HL-60 (cell line): ENCODE data around the gene KAT2B.

Experiments
- DNase-seq, 2 experiments: peaks; one replicate each; pipeline ENCODE4 v3.0.0-alpha.2; 2010 to 2020; ENCODE audit warnings: low read depth in 1 of 2, low spot score in 1 of 2
- H3K27ac ChIP-seq: fragments of 250-450 bp; sonication (Bioruptor Pico); replicated peaks from 2 replicates; pipeline ENCODE4 v1.5.1; 2020; ENCODE audit warnings: mild to moderate bottlenecking, moderate library complexity
- H3K27me3 ChIP-seq: fragments of 250-450 bp; sonication (Bioruptor Pico); 2 replicates; pipeline ENCODE4 v1.5.1; 2021; ENCODE audit warnings: mild to moderate bottlenecking, moderate library complexity; ENCODE audit not compliant: insufficient read depth, poor library complexity, severe bottlenecking
- H3K4me3 ChIP-seq: replicated peaks from 2 replicates; pipeline ENCODE4 v1.5.1; 2011; ENCODE audit warnings: mild to moderate bottlenecking, control low read depth, low read length; ENCODE audit not compliant: insufficient read depth
- CTCF ChIP-seq: IDR thresholded peaks from one replicate; pipeline ENCODE4 v1.5.1; 2011; ENCODE audit warnings: low read length, control low read depth, inconsistent platforms; ENCODE audit not compliant: insufficient read depth
- GABPA ChIP-seq: IDR thresholded peaks from 2 replicates; pipeline ENCODE4 v1.6.1; 2012; ENCODE audit warnings: low read depth
- POLR2AphosphoS5 ChIP-seq: IDR thresholded peaks from 2 replicates; pipeline ENCODE4 v1.6.1; 2012; ENCODE audit warnings: low read depth
- REST ChIP-seq: IDR thresholded peaks from 2 replicates; pipeline ENCODE4 v1.6.1; 2012; ENCODE audit warnings: low read depth; ENCODE audit not compliant: insufficient replicate concordance
- SPI1 ChIP-seq: IDR thresholded peaks from 2 replicates; pipeline ENCODE4 v1.6.1; 2012; ENCODE audit warnings: low read depth, mild to moderate bottlenecking, borderline replicate concordance

Gene KAT2B

GRCh38 chr3:20185331-20185678 is 145.1 kb downstream of the KAT2B start:
- H3K27ac ChIP-seq, result peak overlapping the region; percentile 99
- H3K4me3 ChIP-seq, result peak overlapping the region; percentile 59
- H3K27me3 ChIP-seq, result no peaks in the 10 kb centered on the region
- DNase-seq, result peak in 1 of 2 experiments; percentile 21
- no peak for TF ChIP-seq POLR2AphosphoS5
- no peak for TF ChIP-seq SPI1
- no peak for TF ChIP-seq CTCF
- TF ChIP-seq REST, result no peak

GRCh38 chr3:20185679-20186599 is 145.7 kb downstream of the KAT2B start, which contains the start of gene SGO1:
SGO1 (minus strand) TSS chr3:20186206; CDS start chr3:20184027, 2,179 bp downstream.
- TF ChIP-seq REST (peak; percentile 41), GABPA (0 out of 2 replicates have a peak, but pooled peaks have one; percentile 26), CTCF (no peak), POLR2AphosphoS5 (peak; percentile 76), SPI1 (peak; percentile 75; the same call in 1 of the 2 replicates)
- H3K27me3 ChIP-seq, result no peaks in the 10 kb centered on the region
- H3K4me3 ChIP-seq, result peak within 1 kb of the TSS; percentile 59
- H3K27ac ChIP-seq, result peak within 1 kb of the TSS; percentile 99
- peak; percentile 92 to 99 for DNase-seq

GRCh38 chr3:20186600-20187004 is 146.4 kb downstream of the KAT2B start:
- peak overlapping the region; percentile 59 for H3K4me3 ChIP-seq

More at GRCh38 chr3:20186600-20187004, 146.4 kb downstream of the KAT2B start:
- Histone ChIP-seq H3K27ac (peak overlapping the region; percentile 99), H3K27me3 (no peaks in the 10 kb centered on the region)
- no peak for DNase-seq
- no peak for TF ChIP-seq GABPA
- no peak for TF ChIP-seq CTCF
- TF ChIP-seq REST, result no peak
- no peak for TF ChIP-seq SPI1
- TF ChIP-seq POLR2AphosphoS5, result no peak
